Raji (cell line): Measurements from ENCODE around the gene DPH6.

Experiments used
- POLR2A ChIP-seq: IDR thresholded peaks from 2 replicates; pipeline ENCODE4 v1.6.1; 2011; ENCODE audit warnings: low read depth, low read length, control low read depth; ENCODE audit not compliant: insufficient read depth

DPH6 gene

GRCh38 chr15:35439291-35439690 lies 106.7 kb downstream of the DPH6 start:
- TF ChIP-seq POLR2A: no peak

GRCh38 chr15:35437157-35437556 lies 108.8 kb downstream of the DPH6 start:
- no peak for TF ChIP-seq POLR2A

DNA sequence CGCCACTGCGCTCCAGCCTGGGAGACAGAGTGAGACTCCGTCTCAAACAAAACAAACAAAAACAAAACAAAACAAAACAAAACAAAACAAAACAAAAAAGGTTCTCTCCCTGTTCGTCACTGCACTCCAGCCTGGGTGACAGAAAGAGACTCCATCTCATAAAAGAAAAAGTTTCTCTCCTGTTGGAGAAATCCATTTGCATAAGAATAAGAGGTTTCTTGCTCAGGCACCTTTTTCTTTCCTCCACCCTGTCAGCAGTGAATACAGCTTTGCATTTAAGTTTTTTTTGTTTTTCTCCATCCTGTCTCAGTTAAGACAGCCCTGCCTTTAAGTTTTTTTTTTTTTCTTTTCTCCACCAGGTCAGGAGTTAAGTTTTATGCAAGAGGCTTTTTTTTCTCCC lies 109.5 kb downstream of the DPH6 start:
- TF ChIP-seq POLR2A: no peak

GRCh38 chr15:35431281-35431680 lies 114.7 kb downstream of the DPH6 start:
- TF ChIP-seq POLR2A: no peak

DNA sequence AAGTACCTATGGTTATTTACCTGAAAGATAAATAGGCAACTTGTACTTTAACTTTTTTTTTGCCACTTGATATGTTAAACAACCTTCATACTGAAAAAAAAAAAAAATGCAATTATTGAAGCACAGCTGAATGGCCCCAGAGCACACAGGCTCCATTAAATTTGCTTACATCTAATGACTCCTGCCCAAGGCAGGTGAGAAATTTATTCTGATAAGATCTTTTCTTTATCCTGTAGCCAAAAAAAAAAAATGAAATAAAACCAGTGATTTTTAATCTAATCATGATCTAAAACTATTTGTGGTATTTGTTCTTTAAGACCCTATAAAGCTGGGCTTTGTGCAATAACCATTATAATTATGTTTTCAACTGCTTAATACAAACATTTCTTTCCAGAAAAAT lies 115.7 kb downstream of the DPH6 start:
- no peak for TF ChIP-seq POLR2A

DNA sequence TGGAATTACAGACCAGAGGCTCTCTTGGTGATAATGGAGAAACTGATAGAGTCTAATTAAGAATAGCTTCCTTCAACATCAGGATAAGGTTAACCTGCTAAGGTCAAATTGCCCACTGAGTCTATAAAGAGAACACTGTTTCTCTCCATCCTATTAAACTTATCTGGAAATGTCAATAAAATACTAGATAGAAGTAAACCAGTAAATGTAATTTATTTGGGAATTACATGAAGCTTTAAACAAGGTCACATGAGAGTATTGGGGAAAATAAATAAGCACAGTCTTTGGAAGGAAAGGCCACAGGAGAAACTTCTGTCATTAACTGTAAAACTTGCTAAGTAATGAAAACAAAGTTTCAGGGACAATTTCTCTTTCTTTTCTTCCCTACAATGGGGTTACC lies 118.5 kb downstream of the DPH6 start:
- no peak for TF ChIP-seq POLR2A

GRCh38 chr15:35427091-35427490 lies 118.9 kb downstream of the DPH6 start:
- TF ChIP-seq POLR2A: no peak

DNA sequence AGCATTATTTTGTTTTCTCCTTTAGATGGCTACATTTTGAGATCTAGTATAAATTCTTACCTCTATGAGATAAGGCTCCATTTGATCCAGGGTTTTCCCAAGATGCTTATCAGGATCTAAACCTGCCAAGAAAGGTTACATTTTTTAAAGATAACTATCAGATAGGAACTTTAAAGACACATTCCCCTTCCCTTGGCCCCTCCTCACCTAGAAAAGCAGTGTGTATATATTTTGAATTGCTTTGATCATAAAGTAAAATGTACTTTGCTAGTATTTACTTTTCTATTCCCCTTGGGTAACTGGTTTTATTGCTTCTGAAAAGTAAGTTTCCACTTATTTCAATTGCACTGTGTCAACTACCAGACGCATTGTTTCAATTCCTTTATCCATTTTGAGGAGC lies 135.2 kb downstream of the DPH6 start:
- no peak for TF ChIP-seq POLR2A

DNA sequence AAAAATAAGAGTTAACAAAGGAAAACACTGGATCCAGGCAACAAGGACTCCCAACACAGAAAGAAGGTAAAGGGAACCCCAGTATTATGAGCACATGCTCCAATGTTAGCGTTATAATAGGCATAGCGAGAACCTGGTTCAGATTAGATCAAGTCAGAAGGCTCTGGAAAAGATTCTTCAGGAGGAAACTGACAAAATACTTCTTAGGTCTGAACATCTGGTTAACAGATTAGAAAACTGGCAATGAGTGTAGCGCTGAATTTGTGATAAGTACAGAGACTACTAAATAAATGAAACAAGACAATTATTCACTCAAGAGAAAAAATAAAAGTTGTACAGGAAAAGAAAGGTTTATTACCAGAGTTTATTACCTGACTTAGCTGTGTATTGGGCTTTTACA lies 146.1 kb downstream of the DPH6 start:
- TF ChIP-seq POLR2A: no peak

DNA sequence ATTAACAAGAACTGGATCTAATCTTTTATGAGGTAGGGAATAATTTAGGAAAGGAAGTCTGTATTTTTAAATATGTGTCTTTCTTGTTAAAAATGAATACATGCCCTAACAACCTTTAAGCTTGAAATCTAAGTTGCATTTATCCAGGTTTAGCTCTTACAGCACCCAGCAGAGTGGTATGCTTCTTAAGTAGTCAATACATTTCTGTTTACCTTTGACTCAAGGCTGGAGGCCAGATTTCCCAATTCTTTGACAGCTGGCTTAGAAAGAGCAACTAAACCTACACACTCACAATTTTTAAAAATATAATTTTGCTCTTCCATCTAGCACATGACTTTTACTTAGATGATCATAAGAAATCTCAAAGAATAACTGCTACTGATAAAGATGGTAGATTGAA lies 148.9 kb downstream of the DPH6 start:
- no peak for TF ChIP-seq POLR2A

DNA sequence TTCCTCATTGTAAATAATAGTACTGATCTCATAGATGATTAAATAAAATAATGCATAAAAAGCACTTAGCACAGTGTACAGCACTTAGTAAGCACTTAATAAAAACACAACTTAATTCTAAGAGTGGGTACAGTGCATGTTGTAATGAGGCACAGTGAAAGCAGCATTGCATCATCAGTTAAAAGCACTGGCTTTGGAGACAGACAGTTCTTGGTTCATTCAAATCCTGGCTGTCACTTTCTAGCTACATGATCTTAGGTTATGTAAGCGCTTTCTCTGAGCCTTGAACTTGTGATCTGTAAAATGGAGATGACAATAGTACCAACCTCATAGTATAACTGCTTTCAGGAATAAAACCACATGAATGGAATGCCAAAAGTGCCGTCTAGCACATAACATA lies 151.5 kb downstream of the DPH6 start:
- no peak for TF ChIP-seq POLR2A

DNA sequence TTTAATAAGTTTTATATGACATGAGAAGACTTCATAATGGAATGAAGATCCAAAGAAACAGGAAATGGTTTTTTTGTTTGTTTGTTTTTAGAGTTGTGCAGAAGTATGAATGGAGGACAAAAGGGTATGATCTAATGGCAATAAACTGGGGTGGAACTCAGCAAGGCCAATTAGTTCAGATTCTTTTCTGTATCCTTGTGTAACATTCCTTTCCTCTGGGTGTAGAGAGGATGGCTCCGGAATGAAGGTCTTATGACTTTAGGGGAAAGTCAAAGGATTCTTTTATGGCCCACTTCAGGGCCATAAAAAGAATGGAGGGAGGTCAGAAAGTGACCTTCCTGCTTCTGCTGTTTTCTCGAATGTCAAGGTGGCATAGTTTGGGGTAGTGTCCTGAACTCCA lies 152.6 kb downstream of the DPH6 start:
- TF ChIP-seq POLR2A: no peak

DNA sequence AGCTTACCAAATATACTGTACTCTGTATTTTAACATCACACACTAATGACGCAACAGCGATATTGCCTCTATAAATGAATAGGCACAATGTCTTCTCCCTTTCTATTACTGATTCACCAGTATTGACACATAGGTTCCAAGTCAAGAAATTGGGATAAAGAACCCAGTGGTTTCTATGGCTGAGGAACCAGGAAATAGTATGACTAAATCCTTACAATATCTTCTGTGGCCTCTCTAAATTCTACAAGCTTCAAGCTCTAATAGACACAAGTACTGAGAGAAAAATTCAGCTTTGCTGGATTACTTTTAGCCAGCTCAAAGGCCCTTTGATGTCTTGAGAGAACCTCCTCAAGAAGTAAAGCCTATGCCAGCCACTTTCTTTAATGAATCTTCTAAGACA lies 162.5 kb downstream of the DPH6 start:
- no peak for TF ChIP-seq POLR2A

DNA sequence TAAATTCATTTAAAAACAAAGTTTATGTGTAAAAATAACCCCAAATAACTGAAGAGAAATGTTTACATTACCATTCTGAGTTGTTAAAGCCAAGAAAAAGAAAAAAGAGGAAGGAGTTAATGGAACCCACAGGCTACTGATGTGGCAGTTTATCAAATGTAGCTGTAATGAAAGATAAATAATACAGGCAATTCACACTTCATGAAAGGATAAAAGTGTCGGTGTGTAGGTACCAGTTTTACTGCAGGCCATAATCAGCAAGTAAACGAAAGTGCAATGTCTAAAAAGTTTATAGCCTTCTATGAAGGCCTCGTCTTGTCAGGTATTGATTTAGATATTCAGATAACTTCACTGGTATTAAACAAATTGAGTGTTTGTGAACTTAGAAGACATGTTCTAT lies 164.6 kb downstream of the DPH6 start:
- TF ChIP-seq POLR2A: no peak

GRCh38 chr15:35379972-35380371 lies 166.0 kb downstream of the DPH6 start:
- no peak for TF ChIP-seq POLR2A

DNA sequence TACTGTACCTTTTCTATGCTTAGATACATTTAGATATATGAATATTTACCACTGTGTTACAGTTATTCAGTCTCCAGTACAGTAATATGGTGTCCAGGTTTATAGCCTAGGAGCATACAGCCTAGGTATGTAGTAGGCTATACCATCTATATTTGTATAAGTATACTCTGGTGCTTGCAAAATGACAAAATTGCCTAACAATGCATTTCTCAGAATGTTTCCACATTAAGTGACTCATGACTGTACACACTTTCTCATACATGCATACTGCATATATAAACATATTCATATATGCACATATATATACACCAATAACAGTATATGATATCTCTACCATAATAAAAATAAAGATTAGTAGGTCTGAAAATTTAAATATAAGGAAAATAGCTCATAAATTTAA lies 169.3 kb downstream of the DPH6 start:
- no peak for TF ChIP-seq POLR2A

DNA sequence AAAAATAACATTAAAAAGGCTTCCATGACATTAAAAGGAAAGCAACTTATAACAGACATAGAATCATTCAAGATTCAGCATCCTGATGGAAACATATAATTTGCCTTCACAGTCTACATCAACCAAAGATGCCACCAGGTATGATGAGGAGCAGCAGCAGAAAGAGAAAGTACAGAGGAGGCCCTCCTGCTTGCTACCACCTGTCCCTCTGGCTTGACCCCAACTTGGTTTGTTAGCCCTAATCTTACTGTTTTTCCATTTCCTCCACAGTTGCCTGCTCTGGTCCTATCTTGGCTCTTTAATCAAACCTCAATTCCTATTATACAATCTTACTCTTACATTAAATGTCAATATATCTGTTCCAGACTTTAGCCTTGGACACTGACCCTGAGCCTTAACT lies 171.3 kb downstream of the DPH6 start:
- no peak for TF ChIP-seq POLR2A
